Parathyroid adenoma (tissue), 2 donors: Measurements from ENCODE around the gene USH1C.

Experiments
- H2AFZ ChIP-seq: fragments of 300-600 bp; sonication (generic); one replicate; pipeline ENCODE4 v1.7.0; 2017; ENCODE audit warnings: antibody characterized with exemption, mild to moderate bottlenecking
- H3K27ac ChIP-seq: fragments of 300-600 bp; sonication (generic); one replicate; pipeline ENCODE4 v1.7.0; 2017
- H3K27me3 ChIP-seq: fragments of 300-600 bp; sonication (generic); one replicate; pipeline ENCODE4 v1.7.0; 2017; ENCODE audit warnings: low read length; ENCODE audit not compliant: control insufficient read depth, insufficient read depth
- H3K36me3 ChIP-seq: fragments of 300-600 bp; sonication (generic); one replicate; pipeline ENCODE4 v1.7.0; 2017; ENCODE audit warnings: low read length; ENCODE audit not compliant: control insufficient read depth, insufficient read depth
- H3K4me1 ChIP-seq: fragments of 300-600 bp; sonication (generic); one replicate; pipeline ENCODE4 v1.7.0; 2017; ENCODE audit warnings: control low read depth
- H3K4me2 ChIP-seq: fragments of 300-600 bp; sonication (generic); one replicate; pipeline ENCODE4 v1.7.0; 2017; ENCODE audit warnings: low read length
- H3K4me3 ChIP-seq: fragments of 300-600 bp; sonication (generic); one replicate; pipeline ENCODE4 v1.7.0; 2017; ENCODE audit warnings: low read depth, low read length
- H3K79me2 ChIP-seq: fragments of 300-600 bp; sonication (generic); one replicate; pipeline ENCODE4 v1.7.0; 2017; ENCODE audit warnings: control low read depth
- H3K9ac ChIP-seq: fragments of 300-600 bp; sonication (generic); one replicate; pipeline ENCODE4 v1.7.0; 2017; ENCODE audit warnings: mild to moderate bottlenecking
- H3K9me3 ChIP-seq: fragments of 300-600 bp; sonication (generic); one replicate; pipeline ENCODE4 v1.7.0; 2017; ENCODE audit warnings: low read length; ENCODE audit not compliant: control insufficient read depth
- CTCF ChIP-seq: fragments of 300-600 bp; sonication (generic); IDR thresholded peaks from one replicate; pipeline ENCODE4 v1.7.0; 2017; ENCODE audit warnings: antibody characterized with exemption, mild to moderate bottlenecking
- donor health status: primary hyperparathyroidism.

The USH1C gene

GRCh38 chr11:17486646-17487045 lies 57.6 kb downstream of the USH1C start:
- no peak overlapping the region for H3K27ac ChIP-seq
- H3K9me3 ChIP-seq, result no peaks in the 10 kb centered on the region
- H3K27me3 ChIP-seq, result no peaks in the 10 kb centered on the region
- H3K4me3 ChIP-seq, result no peak overlapping the region
- no peaks in the 10 kb centered on the region for H3K36me3 ChIP-seq
- no peaks in the 10 kb centered on the region for H3K4me1 ChIP-seq
- H3K9ac ChIP-seq, result no peak overlapping the region
- no peak overlapping the region for H2AFZ ChIP-seq
- no peak overlapping the region for H3K4me2 ChIP-seq
- no peaks in the 10 kb centered on the region for H3K79me2 ChIP-seq
- no peak for TF ChIP-seq CTCF

DNA sequence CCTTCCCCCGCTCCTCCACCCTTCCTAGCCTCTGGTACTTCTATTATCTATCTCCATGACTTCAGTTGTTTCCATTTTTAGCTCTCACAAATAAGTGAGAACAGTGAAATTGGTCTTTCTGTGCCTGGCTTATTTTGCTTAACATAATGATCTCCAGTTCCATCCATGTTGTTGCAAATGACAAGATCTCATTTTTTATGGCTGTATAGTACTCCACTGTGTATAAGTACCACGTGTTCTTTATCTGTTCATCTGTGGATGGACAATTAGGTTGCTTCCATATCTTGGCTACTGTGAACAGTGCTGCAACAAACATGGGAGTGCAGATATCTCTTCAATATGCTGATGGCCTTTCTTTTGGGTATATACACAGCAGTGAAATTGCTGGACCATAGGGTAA lies 60.7 kb downstream of the USH1C start:
- TF ChIP-seq CTCF, result no peak
- Histone ChIP-seq H3K9me3 (no peaks in the 10 kb centered on the region), H3K4me1 (no peaks in the 10 kb centered on the region), H3K4me3 (no peak overlapping the region), H3K9ac (no peak overlapping the region), H3K27ac (no peak overlapping the region), H3K36me3 (no peaks in the 10 kb centered on the region), H2AFZ (no peak overlapping the region), H3K79me2 (no peaks in the 10 kb centered on the region), H3K27me3 (no peaks in the 10 kb centered on the region), H3K4me2 (no peak overlapping the region)

DNA sequence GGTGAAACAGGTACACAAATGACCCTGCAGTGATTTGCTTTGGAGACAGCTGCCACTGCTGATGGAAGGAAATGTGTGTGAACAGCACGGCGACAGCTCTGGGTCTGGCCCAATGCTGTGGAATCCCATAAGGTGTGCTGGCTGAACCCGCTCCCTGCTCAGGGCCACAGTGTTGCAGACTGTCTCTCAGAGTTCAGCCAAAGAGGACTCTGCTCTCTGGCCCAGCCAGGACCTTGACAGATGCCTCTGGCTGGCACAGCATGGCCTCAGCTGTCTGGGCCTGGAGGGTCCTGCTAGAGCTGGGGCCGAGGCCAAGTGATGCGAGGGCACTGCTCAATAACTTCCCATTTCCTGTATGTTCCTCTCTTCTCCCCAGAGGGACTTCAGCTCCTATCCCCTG lies 62.3 kb downstream of the USH1C start:
- Histone ChIP-seq H2AFZ (no peak overlapping the region), H3K4me3 (no peak overlapping the region), H3K79me2 (no peaks in the 10 kb centered on the region), H3K27me3 (no peaks in the 10 kb centered on the region), H3K4me2 (no peak overlapping the region), H3K4me1 (no peaks in the 10 kb centered on the region), H3K36me3 (no peaks in the 10 kb centered on the region), H3K9ac (no peak overlapping the region), H3K9me3 (no peaks in the 10 kb centered on the region), H3K27ac (no peak overlapping the region)
- TF ChIP-seq CTCF, result no peak

- TF ChIP-seq CTCF, result no peak
- Histone ChIP-seq H3K27ac (no peak overlapping the region), H3K79me2 (no peaks in the 10 kb centered on the region), H3K4me2 (peak overlapping the region; percentile 61), H2AFZ (peak overlapping the region; percentile 56), H3K9me3 (no peaks in the 10 kb centered on the region), H3K9ac (no peak overlapping the region), H3K27me3 (no peaks in the 10 kb centered on the region), H3K4me1 (no peaks in the 10 kb centered on the region), H3K4me3 (no peak overlapping the region), H3K36me3 (no peaks in the 10 kb centered on the region)
Measured at GRCh38 chr11:17479284-17480214, 64.7 kb downstream of the USH1C start.

- Histone ChIP-seq H3K27ac (no peak overlapping the region), H3K9me3 (no peaks in the 10 kb centered on the region), H3K79me2 (no peaks in the 10 kb centered on the region), H3K4me3 (no peak overlapping the region), H2AFZ (no peak overlapping the region), H3K36me3 (no peaks in the 10 kb centered on the region), H3K9ac (no peak overlapping the region), H3K4me2 (no peak overlapping the region), H3K27me3 (no peaks in the 10 kb centered on the region), H3K4me1 (no peaks in the 10 kb centered on the region)
- TF ChIP-seq CTCF, result no peak
Measured at GRCh38 chr11:17478070-17478469, 66.1 kb downstream of the USH1C start.
